GM11168 (cell line): Measurements from ENCODE around the gene LACTB.

Experiments
- in situ Hi-C: fragments of 300-500 bp; cut with MboI; formaldehyde crosslinking; loops from one replicate; pipeline ENCODE4 v1.12.0; 2022; ENCODE audit warnings: low sequenced_read_pairs; ENCODE audit not compliant: unreplicated experiment

LACTB gene

GRCh38 chr15:63114465-63114864 lies 7.2 kb upstream of the LACTB start:
- in situ Hi-C loops = no loop called here

DNA sequence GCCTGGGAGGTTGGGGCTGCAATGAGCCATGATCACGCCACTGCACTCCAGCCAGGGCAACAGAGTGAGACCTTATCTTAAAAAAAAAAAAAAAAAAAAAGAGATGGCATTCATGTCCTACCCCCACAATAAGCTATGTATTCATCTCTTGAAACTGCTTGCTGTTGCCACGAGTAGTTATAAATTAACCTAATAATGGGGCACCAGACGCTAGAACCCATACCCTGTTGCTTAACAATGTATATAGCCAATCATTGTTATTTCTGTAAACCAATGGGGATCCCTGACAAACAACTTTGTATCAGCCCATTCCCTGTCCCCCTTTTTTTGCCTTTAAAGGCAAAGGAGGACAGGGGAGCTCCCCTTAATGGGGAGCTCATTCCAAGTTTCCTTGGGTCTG lies 2.8 kb upstream of the LACTB start:
- in situ Hi-C loops = no loop called here

GRCh38 chr15:63122002-63122875 lies 578 bp downstream of the LACTB start:
- in situ Hi-C loops = no loop called here

DNA sequence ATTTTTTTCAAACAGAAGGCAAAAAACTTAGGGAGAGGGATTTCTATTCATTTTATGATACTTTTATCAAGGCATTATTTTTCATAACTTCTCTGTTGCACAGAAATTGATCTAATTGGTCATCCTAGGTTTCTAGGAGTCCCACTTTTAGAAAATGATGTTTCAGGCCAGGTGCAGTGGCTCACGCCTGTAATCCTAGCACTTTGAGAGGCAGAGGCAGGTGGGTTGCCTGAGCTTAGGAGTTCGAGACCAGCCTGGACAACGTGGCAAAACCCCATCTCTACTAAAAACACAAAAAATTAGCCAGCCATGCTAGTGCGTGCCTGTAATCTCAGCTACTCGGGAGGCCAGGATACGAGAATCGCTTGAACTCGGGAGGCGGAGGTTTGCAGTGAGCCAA lies 2.8 kb downstream of the LACTB start:
- in situ Hi-C loops = no loop called here

- in situ Hi-C loops = no loop called here
Measured at GRCh38 chr15:63126726-63127125, 5.1 kb downstream of the LACTB start.

DNA sequence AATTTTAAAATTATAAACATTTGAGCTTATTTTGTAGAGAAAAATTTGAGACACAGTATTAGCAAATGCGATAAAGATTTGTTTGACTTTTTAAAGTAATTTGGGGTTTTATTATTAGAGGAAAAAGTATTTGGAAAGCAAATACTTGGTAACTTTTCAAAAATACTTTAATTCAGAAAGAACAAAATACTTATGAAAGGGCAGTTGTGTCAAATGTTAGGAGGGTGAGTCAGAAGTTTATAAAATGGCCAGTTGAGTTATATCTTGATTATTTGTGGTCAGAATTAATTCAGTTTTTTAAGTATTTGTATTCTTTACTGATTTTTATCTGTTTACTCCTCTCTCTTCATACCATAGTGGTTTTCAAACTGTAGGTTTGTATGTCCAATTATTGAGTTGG lies 12.1 kb downstream of the LACTB start:
- in situ Hi-C loops = no loop called here

GRCh38 chr15:63134245-63134985 lies 12.8 kb downstream of the LACTB start:
- in situ Hi-C loops = no loop called here

- in situ Hi-C loops = no loop called here
Measured at GRCh38 chr15:63135281-63135680, 13.6 kb downstream of the LACTB start.

GRCh38 chr15:63135804-63136203 lies 14.1 kb downstream of the LACTB start:
- in situ Hi-C loops = no loop called here

- in situ Hi-C loops = no loop called here
Measured at GRCh38 chr15:63136742-63137141, 15.1 kb downstream of the LACTB start.

- in situ Hi-C loops = no loop called here
Measured at GRCh38 chr15:63140936-63141335, 19.3 kb downstream of the LACTB start.

- in situ Hi-C loops = no loop called here
Measured at GRCh38 chr15:63145426-63145825, 23.8 kb downstream of the LACTB start.

- in situ Hi-C loops = no loop called here
Measured at GRCh38 chr15:63146684-63147083, 25.0 kb downstream of the LACTB start.

GRCh38 chr15:63151665-63152064 lies 30.0 kb downstream of the LACTB start:
- in situ Hi-C loops = no loop called here

GRCh38 chr15:63155486-63155885 lies 33.8 kb downstream of the LACTB start:
- in situ Hi-C loops = no loop called here

GRCh38 chr15:63156086-63156710 lies 34.5 kb downstream of the LACTB start:
- in situ Hi-C loops = no loop called here

DNA sequence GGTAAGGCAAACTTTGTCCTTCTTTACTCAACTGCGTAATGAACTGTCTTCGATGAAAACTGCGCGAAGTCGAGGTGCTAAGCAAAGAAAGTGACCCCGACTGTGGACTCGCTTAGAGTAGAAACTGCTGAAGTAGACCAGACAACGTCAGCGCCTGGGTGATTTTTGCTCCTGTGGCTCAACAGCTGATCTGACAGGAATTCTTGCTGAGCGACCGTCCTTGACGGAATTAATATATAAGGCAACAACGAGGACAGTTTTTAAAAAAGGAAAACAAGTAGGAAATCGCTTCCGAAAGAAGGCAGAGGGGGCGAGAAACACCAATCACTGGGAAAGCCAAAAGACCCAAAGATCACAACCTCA lies 35.1 kb downstream of the LACTB start:
- in situ Hi-C loops = no loop called here

GRCh38 chr15:63157118-63157843 lies 35.6 kb downstream of the LACTB start, which contains the start of gene RPS27L:
RPS27L (minus strand) TSS chr15:63157477; CDS start chr15:63157405, 72 bp downstream.
- in situ Hi-C loops = no loop called here

GRCh38 chr15:63157891-63158431 lies 36.3 kb downstream of the LACTB start:
- in situ Hi-C loops = no loop called here

GRCh38 chr15:63160638-63161037 lies 39.0 kb downstream of the LACTB start:
- in situ Hi-C loops = no loop called here
